ENCODE data around the gene CCDC7. TPM values are rescaled to one million over a fixed set of nuclear protein-coding genes. Genes with fewer than 3 reads are reported as not detected.
A peak's percentile ranks its signal among the peaks of the same experiment; 100 is the strongest.

The CCDC7 gene
- total and polyA plus RNA-seq, 8 donors = 5.4 to 20.5 (median 8.5) TPM

GRCh38 chr10:32403091-32403490 is 42.8 kb upstream of the CCDC7 start:
- intact Hi-C loops (cut with DNase I) = no loop called here
- Histone ChIP-seq H3K4me3 (no peak overlapping the region), H3K27ac (no peak overlapping the region), H3K27me3 (no peaks in the 10 kb centered on the region), H3K4me1 (no peaks in the 10 kb centered on the region), H3K36me3 (no peaks in the 10 kb centered on the region), H3K9me3 (no peaks in the 10 kb centered on the region)
- ATAC-seq = no peak
- no peak for TF ChIP-seq CTCF (IDR thresholded peaks at IDR 0.05)
- no peak for DNase-seq

- Histone ChIP-seq H3K9me3 (no peaks in the 10 kb centered on the region), H3K4me1 (peaks cover 5 to 6% of the 10 kb centered on the region in 2 donors), H3K27me3 (no peaks in the 10 kb centered on the region), H3K27ac (no peak overlapping the region), H3K36me3 (no peaks in the 10 kb centered on the region), H3K4me3 (no peak overlapping the region)
- no peak for DNase-seq
- ATAC-seq = no peak
- intact Hi-C loops (cut with DNase I) = no loop called here
- TF ChIP-seq CTCF (IDR thresholded peaks at IDR 0.05) = no peak
These were observed 37.2 kb upstream of the CCDC7 start for GRCh38 chr10:32408690-32409089.

GRCh38 chr10:32409741-32410140 is 36.2 kb upstream of the CCDC7 start:
- no peaks in the 10 kb centered on the region for H3K27me3 ChIP-seq
- ATAC-seq = no peak
- H3K4me1 ChIP-seq = peaks cover 5 to 6% of the 10 kb centered on the region in 2 donors
- no peak overlapping the region for H3K4me3 ChIP-seq
- no peaks in the 10 kb centered on the region for H3K36me3 ChIP-seq
- TF ChIP-seq CTCF (IDR thresholded peaks at IDR 0.05) = no peak
- no peaks in the 10 kb centered on the region for H3K9me3 ChIP-seq
- DNase-seq = no peak
- intact Hi-C loops (cut with DNase I) = no loop called here
- H3K27ac ChIP-seq = no peak overlapping the region

GRCh38 chr10:32410569-32410968 is 35.4 kb upstream of the CCDC7 start:
- DNase-seq = no peak
- TF ChIP-seq CTCF (IDR thresholded peaks at IDR 0.05) = no peak
- ATAC-seq = no peak
- H3K27ac ChIP-seq = no peak overlapping the region
- H3K4me3 ChIP-seq = no peak overlapping the region
- intact Hi-C loops (cut with DNase I) = no loop called here
- peaks cover 5 to 6% of the 10 kb centered on the region in 2 donors for H3K4me1 ChIP-seq
- no peaks in the 10 kb centered on the region for H3K9me3 ChIP-seq
- no peaks in the 10 kb centered on the region for H3K36me3 ChIP-seq
- H3K27me3 ChIP-seq = no peaks in the 10 kb centered on the region

GRCh38 chr10:32411797-32412498 is 34.0 kb upstream of the CCDC7 start:
- Histone ChIP-seq H3K4me1 (peaks cover 5 to 6% of the 10 kb centered on the region in 2 donors), H3K27ac (no peak overlapping the region), H3K36me3 (no peaks in the 10 kb centered on the region), H3K27me3 (no peaks in the 10 kb centered on the region), H3K4me3 (no peak overlapping the region), H3K9me3 (no peaks in the 10 kb centered on the region)
- intact Hi-C loops (cut with DNase I) = no loop called here
- TF ChIP-seq CTCF (IDR thresholded peaks at IDR 0.05) = no peak
- no peak for DNase-seq
- peak; percentile 16 for ATAC-seq

Measured in left lung (tissue), 10 donors.